Breast epithelium (tissue), 4 donors: ENCODE measurements around the gene MYBPC3. TPM values are rescaled to one million over a fixed set of nuclear protein-coding genes. Genes with fewer than 3 reads are reported as not detected.

ENCODE experiments used
- DNase-seq, 2 donors: peaks; one replicate each; pipeline ENCODE4 v3.0.0-alpha.2; 2019; ENCODE audit warnings: low spot score in 2 of 2
- H3K27ac ChIP-seq, 2 donors: fragments of 200-600 bp; sonication (generic) in 1 of 2; one replicate each; pipeline ENCODE4 v1.5.1; 2016 to 2019; ENCODE audit warnings: mild to moderate bottlenecking in 1 of 2
- H3K27me3 ChIP-seq, 2 donors: fragments of 200-600 bp; sonication (generic) in 1 of 2; one replicate each; pipeline versions ENCODE4 v1.5.1 to v1.6.0; 2017 to 2019; ENCODE audit warnings: control low read depth in 1 of 2, mild to moderate bottlenecking in 1 of 2
- H3K36me3 ChIP-seq: fragments of 200-600 bp; one replicate; pipeline ENCODE4 v1.5.1; 2019
- H3K4me1 ChIP-seq, 2 donors: fragments of 200-600 bp; sonication (generic); one replicate each; pipeline ENCODE4 v1.5.1; 2016 to 2019; ENCODE audit warnings: control low read depth in 1 of 2
- H3K4me3 ChIP-seq, 3 donors: fragments of 200-600 bp; sonication (generic); 1 replicate in 2 of 3; 2 replicates in 1 of 3; pipeline ENCODE4 v1.5.1; 2016 to 2019; ENCODE audit warnings: mild to moderate bottlenecking in 3 of 3, moderate library complexity in 2 of 3
- H3K9me3 ChIP-seq, 2 donors: fragments of 200-600 bp; sonication (generic) in 1 of 2; one replicate each; pipeline ENCODE4 v1.5.1; 2016 to 2019; ENCODE audit warnings: control low read depth in 1 of 2
- CTCF ChIP-seq, 3 donors: fragments of 450-650 bp; IDR thresholded peaks; one replicate each; pipeline ENCODE4 v1.5.1; 2016 to 2017; ENCODE audit warnings: antibody characterized with exemption in 3 of 3, mild to moderate bottlenecking in 3 of 3, moderate library complexity in 3 of 3
- POLR2A ChIP-seq: fragments of 450-650 bp; IDR thresholded peaks from one replicate; pipeline ENCODE4 v1.6.1; 2016; ENCODE audit warnings: antibody characterized with exemption, mild to moderate bottlenecking, moderate library complexity
- POLR2AphosphoS5 ChIP-seq, 3 donors: sonication (generic); formaldehyde crosslinking; IDR thresholded peaks; one replicate each; pipeline ENCODE4 v1.6.1; 2017; ENCODE audit warnings: antibody characterized with exemption in 3 of 3
- intact Hi-C: fragments of 100-400 bp; cut with DNase I; formaldehyde crosslinking; loops from one replicate; pipeline ENCODE4 v1.15.1; 2023; ENCODE audit warnings: low total_unique reads
- total RNA-seq, 3 donors: library from RNA; depleted of rRNA; stranded (reverse); fragments of >200 nt; gene quantifications; one replicate each; pipeline ENCODE4 v1.1.0, GENCODE V29; 2016

The MYBPC3 gene
- total RNA-seq, 3 donors from 2014 or later, result under 0.01 TPM; not detected in 1

- H3K9me3 ChIP-seq, result no peaks in the 10 kb centered on the region
- H3K4me3 ChIP-seq, result peak overlapping the region; percentile 24 to 51 (median 44)
- H3K36me3 ChIP-seq, result no peaks in the 10 kb centered on the region
- no peaks in the 10 kb centered on the region for H3K27me3 ChIP-seq
- TF ChIP-seq POLR2A (no peak), CTCF (IDR thresholded peaks at IDR 0.05) (no peak), POLR2AphosphoS5 (IDR thresholded peaks at IDR 0.05) (no peak)
- H3K4me1 ChIP-seq, result no peaks in the 10 kb centered on the region
- no peak for DNase-seq
- H3K27ac ChIP-seq, result no peak overlapping the region
- intact Hi-C loops, result no loop called here
Measured at GRCh38 chr11:47375546-47376085, 23.1 kb upstream of the MYBPC3 start.

DNA sequence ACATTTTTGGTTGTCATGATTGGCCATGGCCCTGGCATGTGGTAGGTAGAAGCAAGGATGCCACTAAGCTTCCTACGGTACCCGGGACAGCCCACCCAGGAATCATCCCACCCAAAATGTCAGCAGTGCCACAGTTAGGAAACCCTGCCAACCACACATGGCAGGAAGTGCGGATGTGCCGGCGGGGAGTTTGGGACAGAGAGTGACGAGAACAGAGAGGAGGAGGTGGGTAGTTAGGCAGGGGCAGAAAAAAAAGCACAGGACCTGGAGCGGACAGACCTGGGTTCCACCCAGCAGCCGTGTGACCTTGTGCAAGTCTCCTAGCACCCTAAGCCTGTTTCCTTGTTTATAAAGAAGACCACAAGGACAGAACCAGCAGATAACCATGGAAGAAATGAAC is 22.5 kb upstream of the MYBPC3 start:
- DNase-seq, result no peak
- TF ChIP-seq POLR2A (no peak), CTCF (IDR thresholded peaks at IDR 0.05) (no peak), POLR2AphosphoS5 (IDR thresholded peaks at IDR 0.05) (no peak)
- Histone ChIP-seq H3K27ac (no peak overlapping the region), H3K27me3 (no peaks in the 10 kb centered on the region), H3K4me3 (peak overlapping the region in 1 of 3 donors; percentile 44), H3K36me3 (no peaks in the 10 kb centered on the region), H3K9me3 (no peaks in the 10 kb centered on the region), H3K4me1 (no peaks in the 10 kb centered on the region)
- intact Hi-C loops, result no loop called here

- no peak for DNase-seq
- Histone ChIP-seq H3K36me3 (no peaks in the 10 kb centered on the region), H3K4me1 (no peaks in the 10 kb centered on the region), H3K9me3 (no peaks in the 10 kb centered on the region), H3K4me3 (no peak overlapping the region), H3K27me3 (no peaks in the 10 kb centered on the region), H3K27ac (no peak overlapping the region)
- no peak for TF ChIP-seq POLR2AphosphoS5 (IDR thresholded peaks at IDR 0.05)
- TF ChIP-seq CTCF (IDR thresholded peaks at IDR 0.05), result no peak
- no peak for TF ChIP-seq POLR2A
- intact Hi-C loops, result no loop called here
Measured at GRCh38 chr11:47374720-47375019, 22.2 kb upstream of the MYBPC3 start.

- H3K9me3 ChIP-seq, result no peaks in the 10 kb centered on the region
- no peaks in the 10 kb centered on the region for H3K4me1 ChIP-seq
- peak; percentile 55 to 76 for DNase-seq
- no peaks in the 10 kb centered on the region for H3K27me3 ChIP-seq
- TF ChIP-seq CTCF (IDR thresholded peaks at IDR 0.05) (peak; percentile 88 to 92 (median 91)), POLR2A (no peak), POLR2AphosphoS5 (IDR thresholded peaks at IDR 0.05) (no peak)
- H3K36me3 ChIP-seq, result no peaks in the 10 kb centered on the region
- H3K4me3 ChIP-seq, result no peak overlapping the region
- no peak overlapping the region for H3K27ac ChIP-seq
- intact Hi-C loops, result no loop called here
Measured at GRCh38 chr11:47373876-47374719, 21.6 kb upstream of the MYBPC3 start.

DNA sequence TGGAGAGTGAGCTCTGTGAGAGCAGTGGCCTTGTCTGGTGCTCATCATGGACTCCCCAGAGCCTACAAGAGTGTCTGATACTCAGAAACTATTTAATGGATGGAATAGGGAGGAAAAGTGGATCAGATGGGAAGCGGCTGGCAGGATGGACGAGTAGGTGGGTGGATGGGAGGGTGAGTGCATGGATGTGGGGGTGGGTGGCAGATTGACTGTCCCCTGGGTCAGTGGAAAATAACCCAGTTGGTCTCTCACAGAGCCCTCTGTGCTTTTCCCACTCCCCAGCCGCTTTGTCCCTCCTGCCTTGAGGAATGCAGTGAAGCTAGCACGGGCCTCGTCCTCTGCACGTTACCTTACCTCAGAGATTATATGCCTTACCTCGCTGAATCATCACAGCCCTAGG is 19.9 kb upstream of the MYBPC3 start:
- no peak for TF ChIP-seq POLR2A
- no peak for TF ChIP-seq POLR2AphosphoS5 (IDR thresholded peaks at IDR 0.05)
- TF ChIP-seq CTCF (IDR thresholded peaks at IDR 0.05), result no peak
- no peak for DNase-seq
- Histone ChIP-seq H3K36me3 (no peaks in the 10 kb centered on the region), H3K9me3 (no peaks in the 10 kb centered on the region), H3K27me3 (no peaks in the 10 kb centered on the region), H3K4me1 (no peaks in the 10 kb centered on the region), H3K4me3 (no peak overlapping the region), H3K27ac (no peak overlapping the region)
- intact Hi-C loops, result no loop called here
